HG03060 (cell line): ENCODE measurements around the gene DCAF11.
"Not testable (repeated sequence)": the region's sequence is repeated elsewhere in the genome, so short reads cannot be mapped to it uniquely, and the experiment has no call there.

Experiments
- ATAC-seq: cut with Tn5 transposase; IDR thresholded peaks from one replicate; pipeline ENCODE4 v1.9.1; 2021; ENCODE audit warnings: low read depth, moderate number of reproducible peaks; ENCODE audit not compliant: unreplicated experiment

The DCAF11 gene

GRCh38 chr14:24095271-24096068 lies 19.1 kb upstream of the DCAF11 start:
- no peak for ATAC-seq

GRCh38 chr14:24096545-24097181 lies 17.9 kb upstream of the DCAF11 start:
- no peak for ATAC-seq

- ATAC-seq: no peak
Observed at GRCh38 chr14:24098229-24098926, 16.2 kb upstream of the DCAF11 start.

- ATAC-seq: no peak
Observed at GRCh38 chr14:24098927-24099813, 15.4 kb upstream of the DCAF11 start.

- ATAC-seq: no peak
Observed at GRCh38 chr14:24100197-24100981, 14.2 kb upstream of the DCAF11 start.

- ATAC-seq: no peak
Observed at GRCh38 chr14:24100982-24101494, 13.5 kb upstream of the DCAF11 start.

GRCh38 chr14:24102357-24103048 lies 12.1 kb upstream of the DCAF11 start:
- no peak for ATAC-seq

GRCh38 chr14:24103451-24103850 lies 11.1 kb upstream of the DCAF11 start:
- no peak for ATAC-seq

- not testable (repeated sequence) for ATAC-seq
Observed at GRCh38 chr14:24105609-24106239, 8.9 kb upstream of the DCAF11 start.

GRCh38 chr14:24106672-24107271 lies 7.8 kb upstream of the DCAF11 start:
- no peak for ATAC-seq

GRCh38 chr14:24108336-24108874 lies 6.2 kb upstream of the DCAF11 start:
- no peak for ATAC-seq

- ATAC-seq: no peak
Observed at GRCh38 chr14:24110060-24110459, 4.5 kb upstream of the DCAF11 start.

GRCh38 chr14:24110523-24110922 lies 4.1 kb upstream of the DCAF11 start:
- no peak for ATAC-seq

GRCh38 chr14:24113379-24113800 lies 1.2 kb upstream of the DCAF11 start:
- no peak for ATAC-seq

- ATAC-seq: peak; percentile 18
Observed at GRCh38 chr14:24113801-24114531, 611 bp upstream of the DCAF11 start.

- ATAC-seq: no peak
Observed at GRCh38 chr14:24115422-24116127, 998 bp downstream of the DCAF11 start.
